GM19455 (cell line): Measurements from ENCODE around the gene ATL2.
"Not testable (repeated sequence)": the region's sequence is repeated elsewhere in the genome, so short reads cannot be mapped to it uniquely, and the experiment has no call there.

ENCODE experiments used
- ATAC-seq: cut with Tn5 transposase; IDR thresholded peaks from one replicate; pipeline ENCODE4 v1.9.1; 2021; ENCODE audit not compliant: unreplicated experiment

The ATL2 gene

GRCh38 chr2:38394041-38394440 lies 17.0 kb upstream of the ATL2 start:
- no peak for ATAC-seq

- no peak for ATAC-seq
These were observed 13.9 kb upstream of the ATL2 start for GRCh38 chr2:38390947-38391346.

GRCh38 chr2:38387887-38388286 lies 10.8 kb upstream of the ATL2 start:
- no peak for ATAC-seq

GRCh38 chr2:38386821-38387220 lies 9.7 kb upstream of the ATL2 start:
- no peak for ATAC-seq

DNA sequence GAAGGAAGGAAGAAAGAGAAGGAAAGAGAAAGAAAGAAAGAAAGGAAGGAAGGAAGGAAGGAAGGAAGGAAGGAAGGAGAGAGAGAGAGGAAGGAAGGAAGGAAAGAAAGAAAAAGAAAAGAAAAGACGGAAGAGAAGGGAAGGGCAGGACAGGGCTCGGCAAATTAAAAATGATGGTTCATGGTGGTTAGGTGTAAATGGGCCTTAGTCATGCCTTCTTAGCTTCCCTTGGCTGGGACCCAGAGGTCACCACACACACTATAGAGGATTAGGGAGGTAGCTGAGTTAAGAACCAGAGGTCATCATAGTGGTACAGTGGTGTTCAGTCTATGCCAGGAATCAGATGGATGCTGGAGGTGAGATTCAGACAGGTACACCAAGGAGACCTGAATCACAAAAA lies 9.3 kb upstream of the ATL2 start:
- ATAC-seq: no peak

DNA sequence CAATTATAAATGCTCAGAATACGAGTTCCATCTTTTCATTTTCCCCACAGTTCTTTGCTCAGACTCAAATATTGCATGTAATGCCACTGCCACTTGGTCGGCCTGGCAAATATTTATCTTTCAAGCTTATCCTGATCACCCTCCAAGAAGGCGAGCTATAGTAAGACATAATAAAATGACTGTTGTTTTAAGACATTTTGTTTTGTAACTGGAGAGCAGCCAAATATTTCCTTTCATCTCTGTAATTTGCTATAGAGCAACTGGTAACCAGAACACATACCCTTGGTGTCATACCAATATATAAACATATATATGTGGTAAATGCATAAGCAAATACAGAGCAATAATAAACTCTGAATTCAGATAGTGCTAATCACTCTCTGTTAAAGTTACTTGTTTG lies 7.3 kb upstream of the ATL2 start:
- ATAC-seq: no peak

GRCh38 chr2:38383741-38384140 lies 6.7 kb upstream of the ATL2 start:
- ATAC-seq: not testable (repeated sequence)

DNA sequence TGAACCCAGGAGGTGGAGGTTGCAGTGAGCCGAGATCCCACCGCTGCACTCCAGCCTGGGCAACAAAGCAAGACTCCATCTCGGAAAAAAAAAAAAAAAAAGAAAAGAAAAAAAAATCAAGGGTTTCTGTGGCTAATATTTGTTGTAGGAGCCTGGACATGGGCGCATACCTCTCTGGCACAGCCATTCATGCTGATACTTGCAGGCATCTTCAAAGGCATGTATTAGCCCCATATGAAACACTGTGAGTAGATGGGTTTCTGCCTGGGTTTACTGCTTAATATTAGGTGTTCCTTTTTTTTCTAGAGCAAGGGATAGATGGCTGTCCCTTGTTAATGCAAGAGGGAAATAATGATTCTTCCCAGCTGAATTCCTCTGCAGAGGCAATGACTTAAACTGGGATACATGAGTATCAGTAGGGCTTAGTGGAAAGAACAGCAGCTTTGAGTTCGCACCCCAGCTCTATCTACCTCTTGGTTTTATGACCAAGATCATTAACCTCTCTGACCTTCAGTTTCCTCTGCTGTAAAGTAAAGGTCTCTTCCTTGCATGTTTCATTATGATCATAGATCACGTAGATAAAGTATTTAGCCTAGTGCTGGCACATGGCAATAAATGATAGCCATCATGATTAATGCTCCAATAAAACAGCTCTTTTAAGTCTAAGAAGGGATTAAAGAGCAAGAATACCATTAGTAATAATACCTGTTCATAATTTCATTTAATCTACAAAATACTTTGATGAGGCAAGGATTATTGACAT lies 4.5 kb upstream of the ATL2 start:
- no peak for ATAC-seq

GRCh38 chr2:38380397-38381130 lies 3.5 kb upstream of the ATL2 start:
- ATAC-seq: no peak

DNA sequence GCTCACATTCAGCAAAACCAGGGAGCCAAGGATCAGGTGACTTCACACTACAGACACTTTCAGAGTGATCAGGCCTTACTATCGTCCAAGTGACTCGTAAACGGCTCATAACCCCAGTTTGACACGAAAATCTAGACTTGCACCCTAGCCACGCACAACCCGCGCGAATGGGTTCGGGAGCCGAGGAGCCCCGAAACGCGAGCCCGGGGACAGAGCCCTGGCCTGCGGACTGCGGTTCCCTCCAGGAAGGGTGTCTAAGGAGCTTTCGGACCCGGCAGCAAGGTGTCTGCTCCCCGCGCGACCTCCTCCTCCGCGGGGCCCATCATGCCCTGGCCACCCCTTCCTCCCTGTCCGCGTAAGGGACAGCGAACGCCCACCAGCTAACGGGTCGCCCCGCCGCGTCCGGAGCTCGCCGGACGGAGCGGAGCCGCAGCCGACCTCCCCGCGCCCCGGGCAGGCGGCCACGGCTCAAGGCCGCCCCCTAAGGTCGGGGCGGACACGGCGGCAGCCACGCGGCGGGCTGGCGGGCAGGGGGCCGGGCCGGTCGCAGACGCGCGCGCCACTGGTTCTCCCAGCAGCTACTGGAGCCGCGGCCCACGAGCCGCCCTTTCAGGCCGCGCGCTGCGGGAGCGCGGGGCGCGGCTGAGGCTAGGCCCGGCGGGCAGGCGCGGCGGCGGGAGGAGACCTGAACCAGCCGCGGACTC lies 575 bp downstream of the ATL2 start:
- peak; percentile 75 for ATAC-seq

- ATAC-seq: no peak
These were observed 1.3 kb downstream of the ATL2 start for GRCh38 chr2:38375696-38376345.

DNA sequence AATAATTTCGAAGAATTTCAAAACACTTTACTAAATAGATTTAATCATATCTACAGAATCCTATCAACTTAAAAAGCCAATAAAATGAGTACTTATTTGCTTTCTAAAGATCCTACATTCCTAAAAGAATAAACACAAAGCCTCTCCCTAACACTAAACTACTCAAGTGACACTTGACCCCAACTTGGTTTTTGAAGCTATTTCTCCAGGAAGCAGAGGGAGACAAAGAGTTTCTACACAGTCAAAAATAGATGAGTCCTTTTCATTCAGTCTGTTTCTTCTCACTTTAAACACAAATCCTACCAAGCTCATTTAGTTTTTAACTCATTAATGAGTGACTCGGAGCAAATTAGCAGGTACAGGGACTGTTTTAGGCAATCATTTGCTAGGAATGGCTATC lies 2.1 kb downstream of the ATL2 start:
- no peak for ATAC-seq

DNA sequence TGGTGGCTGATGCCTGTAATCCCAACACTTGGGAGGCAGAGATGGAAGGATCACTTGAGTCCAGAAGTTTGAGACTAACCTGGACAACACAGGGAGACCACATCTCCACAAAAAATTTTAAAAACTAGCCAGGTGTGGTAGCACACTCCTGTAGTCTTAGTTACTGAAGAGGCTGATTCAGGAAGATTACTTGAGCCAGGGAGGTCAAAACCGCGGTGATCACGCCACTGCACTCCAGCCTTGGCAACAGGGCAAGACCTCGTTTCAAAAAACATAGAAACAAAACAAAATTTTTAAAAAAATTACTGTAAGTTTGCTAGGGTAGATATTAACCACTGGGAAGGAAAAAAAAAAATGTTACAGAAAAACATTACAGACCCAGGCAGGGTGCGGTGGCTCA lies 5.8 kb downstream of the ATL2 start:
- ATAC-seq: no peak

DNA sequence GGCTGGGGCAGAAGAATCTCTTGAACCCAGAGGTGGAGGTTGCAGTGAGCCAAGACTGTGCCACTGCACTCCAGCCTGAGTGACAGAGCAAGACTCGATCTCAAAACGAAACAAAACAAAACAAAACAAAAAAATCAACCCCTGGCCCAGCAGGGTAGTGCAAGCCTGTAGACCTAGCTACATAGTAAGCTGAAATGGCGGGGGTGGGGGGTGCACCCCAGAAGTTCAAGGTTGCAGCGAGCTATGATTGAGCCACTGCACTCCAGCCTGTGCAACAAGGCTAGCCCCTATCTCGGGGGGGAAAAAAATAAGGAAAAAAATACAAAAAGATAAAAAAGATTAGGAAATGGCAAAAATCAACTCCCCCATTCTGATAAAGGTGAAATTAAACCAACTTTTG lies 6.4 kb downstream of the ATL2 start:
- no peak for ATAC-seq

DNA sequence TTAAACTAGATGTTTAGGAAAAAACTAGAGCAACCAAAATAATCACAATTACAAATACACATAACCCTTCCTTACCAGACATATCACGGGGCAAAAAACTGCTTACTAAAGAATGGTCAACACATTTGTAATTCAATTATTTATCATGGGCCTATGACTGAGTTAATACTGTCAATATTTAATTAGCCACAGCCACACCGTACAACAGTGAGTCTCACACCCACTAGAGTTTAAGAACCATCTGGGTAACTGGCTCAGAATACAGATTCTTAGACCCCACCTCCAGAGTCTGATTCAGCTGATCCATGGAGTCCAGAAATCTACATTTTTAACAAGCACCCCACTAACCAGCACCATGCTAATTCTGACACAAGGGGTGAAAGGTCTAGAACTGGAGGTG lies 14.8 kb downstream of the ATL2 start:
- no peak for ATAC-seq

GRCh38 chr2:38360177-38360576 lies 16.9 kb downstream of the ATL2 start:
- no peak for ATAC-seq

DNA sequence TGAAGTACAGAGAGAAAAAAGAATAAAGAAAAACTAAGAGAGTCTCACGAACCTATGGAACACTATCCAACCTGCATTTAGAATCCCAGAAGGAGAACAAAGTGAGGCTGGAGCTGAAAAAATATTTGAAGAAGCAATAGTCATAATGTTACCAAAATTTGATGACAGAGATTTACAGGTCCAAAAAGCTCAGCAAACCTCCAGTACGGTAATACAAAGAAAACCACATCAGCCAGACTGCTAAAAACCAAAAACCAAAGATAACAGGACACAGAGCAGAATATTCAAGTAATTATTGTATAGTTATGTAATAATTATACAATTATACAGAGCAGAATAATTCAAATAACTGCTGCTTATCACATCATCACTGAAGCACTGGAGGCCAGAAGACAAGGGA lies 23.7 kb downstream of the ATL2 start:
- ATAC-seq: no peak

DNA sequence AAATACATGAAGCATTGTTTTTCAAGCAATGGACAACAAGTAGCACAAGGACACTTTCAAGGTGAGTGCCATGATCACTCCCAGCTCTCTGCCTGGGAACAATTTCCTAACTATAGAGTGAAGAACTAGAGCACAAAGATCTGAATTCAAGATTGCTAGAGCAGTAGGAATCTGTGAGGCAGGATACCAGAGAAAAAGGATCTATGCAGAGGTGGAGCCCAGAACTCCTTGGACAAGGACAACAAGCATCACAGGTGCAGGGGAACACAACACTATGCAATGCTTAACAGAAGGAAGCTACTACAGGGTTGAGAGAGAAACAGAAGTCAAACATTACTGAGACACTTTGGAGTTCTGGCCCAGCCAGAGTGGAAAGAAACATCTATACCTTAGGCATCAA lies 24.7 kb downstream of the ATL2 start:
- ATAC-seq: no peak

GRCh38 chr2:38345323-38346038 lies 31.6 kb downstream of the ATL2 start:
- ATAC-seq: no peak

DNA sequence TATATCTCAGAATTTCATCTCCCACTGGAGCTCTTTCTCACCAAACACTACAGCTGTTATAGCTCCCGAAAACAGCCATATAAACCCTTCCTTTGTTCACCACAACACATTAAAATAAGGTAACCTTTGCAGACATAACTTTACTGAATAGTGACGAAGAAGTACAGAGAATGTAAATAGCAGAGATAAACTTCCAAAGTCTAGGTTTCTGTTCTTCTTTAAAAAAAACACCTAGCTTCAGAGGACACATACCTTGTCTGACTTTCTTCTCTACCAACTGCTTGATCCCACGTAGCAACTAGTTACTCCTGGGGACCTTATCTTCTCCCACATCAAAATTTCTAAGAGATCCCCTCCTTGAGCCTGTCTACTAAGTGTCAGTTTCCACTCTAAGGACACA lies 32.3 kb downstream of the ATL2 start:
- no peak for ATAC-seq

DNA sequence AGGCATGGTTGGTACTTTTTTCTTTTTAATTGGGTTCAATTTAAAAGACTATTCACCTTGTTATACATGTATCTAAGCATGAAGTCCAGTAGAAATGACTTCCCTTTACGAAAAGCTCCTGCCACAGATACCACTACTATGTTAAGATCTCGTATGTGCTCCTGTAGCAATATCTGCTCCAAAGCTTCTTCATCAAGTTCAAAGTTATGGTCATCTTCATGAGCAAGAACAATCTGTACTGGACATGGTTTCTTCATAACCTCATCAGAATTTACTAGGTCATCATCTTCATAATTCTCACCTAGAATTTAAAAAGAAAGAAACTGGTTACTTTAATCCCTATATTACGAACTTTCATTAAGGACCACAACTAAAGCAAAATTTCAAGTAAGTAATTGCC lies 33.9 kb downstream of the ATL2 start:
- no peak for ATAC-seq
